Pons (tissue), 1 donor: ENCODE data around the gene NANOS3.
A peak's percentile ranks its signal among the peaks of the same experiment; 100 is the strongest.
"Not testable (repeated sequence)": the region's sequence is repeated elsewhere in the genome, so short reads cannot be mapped to it uniquely, and the experiment has no call there.

ENCODE experiments used
- DNase-seq: peaks from one replicate; pipeline ENCODE4 v3.0.0-alpha.2; 2016; ENCODE audit warnings: low spot score

The NANOS3 gene

GRCh38 chr19:13843104-13843921 lies 33.6 kb upstream of the NANOS3 start:
- no peak for DNase-seq

- no peak for DNase-seq
Measured at GRCh38 chr19:13844130-13844631, 32.8 kb upstream of the NANOS3 start.

- DNase-seq, result peak; percentile 67
Measured at GRCh38 chr19:13846557-13847406, 30.2 kb upstream of the NANOS3 start.

GRCh38 chr19:13847407-13848339 lies 29.3 kb upstream of the NANOS3 start:
- peak; percentile 60 for DNase-seq

- no peak for DNase-seq
Measured at GRCh38 chr19:13848340-13848677, 28.6 kb upstream of the NANOS3 start.

GRCh38 chr19:13848798-13849676 lies 27.9 kb upstream of the NANOS3 start:
- no peak for DNase-seq

- DNase-seq, result no peak
Measured at GRCh38 chr19:13849991-13850909, 26.7 kb upstream of the NANOS3 start.

GRCh38 chr19:13850910-13851733 lies 25.8 kb upstream of the NANOS3 start:
- DNase-seq, result peak; percentile 56

- DNase-seq, result not testable (repeated sequence)
Measured at GRCh38 chr19:13851734-13852114, 25.2 kb upstream of the NANOS3 start.

GRCh38 chr19:13852171-13852707 lies 24.7 kb upstream of the NANOS3 start:
- not testable (repeated sequence) for DNase-seq

- no peak for DNase-seq
Measured at GRCh38 chr19:13856497-13856896, 20.4 kb upstream of the NANOS3 start.

- no peak for DNase-seq
Measured at GRCh38 chr19:13859361-13859880, 17.5 kb upstream of the NANOS3 start.

GRCh38 chr19:13860679-13861391 lies 16.1 kb upstream of the NANOS3 start:
- DNase-seq, result no peak

GRCh38 chr19:13861392-13861713 lies 15.6 kb upstream of the NANOS3 start:
- DNase-seq, result no peak

- peak; percentile 85 for DNase-seq
Measured at GRCh38 chr19:13861714-13862531, 15.0 kb upstream of the NANOS3 start.

GRCh38 chr19:13864046-13864666 lies 12.8 kb upstream of the NANOS3 start:
- DNase-seq, result no peak
